Measurements from ENCODE around the gene SPCS1. TPM values are rescaled to one million over a fixed set of nuclear protein-coding genes. Genes with fewer than 3 reads are reported as not detected.

SPCS1 gene
- total and polyA plus RNA-seq, 2 donors (not counting 1 experiment from before 2014, with no cell fraction given): 49.0 to 151 TPM

GRCh38 chr3:52693071-52693470, 12.8 kb upstream of the SPCS1 start:
- no peak overlapping the region for H3K9ac ChIP-seq (ENCODE audit: insufficient read depth, low read length)
- no peaks in the 10 kb centered on the region for H3K9me3 ChIP-seq (ENCODE audit: control insufficient read depth, insufficient read depth, low read depth, low read length)
- no peak overlapping the region for H3K4me2 ChIP-seq (ENCODE audit: extremely low read depth, insufficient read depth, low read length)
- H4K20me1 ChIP-seq (ENCODE audit: control insufficient read depth, extremely low read depth, insufficient read depth, low read length): no peaks in the 10 kb centered on the region
- H3K27me3 ChIP-seq (ENCODE audit: control insufficient read depth, insufficient read depth, low read length): no peaks in the 10 kb centered on the region
- peaks cover 27% of the 10 kb centered on the region for H3K36me3 ChIP-seq (ENCODE audit: control insufficient read depth, insufficient read depth, low read length)
- peak in 1 of 2 donors; percentile 57 for DNase-seq (ENCODE audit: low read depth in 2 of 2)
- peaks cover 7% of the 10 kb centered on the region for H3K79me2 ChIP-seq (ENCODE audit: control insufficient read depth, insufficient read depth, low read length)
- TF ChIP-seq CTCF (conservative IDR thresholded peaks at IDR 0.05 in 1 of 2, IDR thresholded peaks at IDR 0.05 in 1 of 2; ENCODE audit: low read depth in 1 of 2, low read length in 2 of 2) (no peak), EZH2 (IDR thresholded peaks at IDR 0.05; ENCODE audit: low read length, missing control alignments) (no peak)
- no peak overlapping the region for H3K27ac ChIP-seq (ENCODE audit: insufficient read depth, low read length)
- no peak overlapping the region for H3K4me3 ChIP-seq (replicated peaks in 1 of 4; ENCODE audit: control extremely low read depth in 1 of 4, insufficient read depth in 1 of 4, low read depth in 3 of 4, low read length in 4 of 4)
- H2AFZ ChIP-seq (ENCODE audit: low read length): no peak overlapping the region
- no peaks in the 10 kb centered on the region for H3K4me1 ChIP-seq (ENCODE audit: control insufficient read depth, extremely low read depth, insufficient read depth, low read length)

- Histone ChIP-seq H3K27me3 (ENCODE audit: control insufficient read depth, insufficient read depth, low read length) (no peaks in the 10 kb centered on the region), H3K36me3 (ENCODE audit: control insufficient read depth, insufficient read depth, low read length) (peaks cover 24% of the 10 kb centered on the region), H3K27ac (ENCODE audit: insufficient read depth, low read length) (no peak overlapping the region), H3K4me1 (ENCODE audit: control insufficient read depth, extremely low read depth, insufficient read depth, low read length) (no peaks in the 10 kb centered on the region), H3K9me3 (ENCODE audit: control insufficient read depth, insufficient read depth, low read depth, low read length) (no peaks in the 10 kb centered on the region), H3K9ac (ENCODE audit: insufficient read depth, low read length) (no peak overlapping the region), H3K79me2 (ENCODE audit: control insufficient read depth, insufficient read depth, low read length) (no peaks in the 10 kb centered on the region), H2AFZ (ENCODE audit: low read length) (no peak overlapping the region), H3K4me3 (replicated peaks in 1 of 4; ENCODE audit: control extremely low read depth in 1 of 4, insufficient read depth in 1 of 4, low read depth in 3 of 4, low read length in 4 of 4) (no peak overlapping the region), H3K4me2 (ENCODE audit: extremely low read depth, insufficient read depth, low read length) (no peak overlapping the region), H4K20me1 (ENCODE audit: control insufficient read depth, extremely low read depth, insufficient read depth, low read length) (no peaks in the 10 kb centered on the region)
- TF ChIP-seq EZH2 (IDR thresholded peaks at IDR 0.05; ENCODE audit: low read length, missing control alignments) (no peak), CTCF (conservative IDR thresholded peaks at IDR 0.05 in 1 of 2, IDR thresholded peaks at IDR 0.05 in 1 of 2; ENCODE audit: low read depth in 1 of 2, low read length in 2 of 2) (no peak)
- DNase-seq (ENCODE audit: low read depth in 2 of 2): no peak
Observed at GRCh38 chr3:52694528-52695189, 11.2 kb upstream of the SPCS1 start.

GRCh38 chr3:52695798-52696671, 9.9 kb upstream of the SPCS1 start:
- Histone ChIP-seq H4K20me1 (ENCODE audit: control insufficient read depth, extremely low read depth, insufficient read depth, low read length) (no peaks in the 10 kb centered on the region), H3K9me3 (ENCODE audit: control insufficient read depth, insufficient read depth, low read depth, low read length) (no peaks in the 10 kb centered on the region), H3K36me3 (ENCODE audit: control insufficient read depth, insufficient read depth, low read length) (peaks cover 24% of the 10 kb centered on the region), H3K4me1 (ENCODE audit: control insufficient read depth, extremely low read depth, insufficient read depth, low read length) (no peaks in the 10 kb centered on the region), H3K4me3 (replicated peaks in 1 of 4; ENCODE audit: control extremely low read depth in 1 of 4, insufficient read depth in 1 of 4, low read depth in 3 of 4, low read length in 4 of 4) (no peak overlapping the region), H3K27me3 (ENCODE audit: control insufficient read depth, insufficient read depth, low read length) (no peaks in the 10 kb centered on the region), H3K9ac (ENCODE audit: insufficient read depth, low read length) (no peak overlapping the region), H3K27ac (ENCODE audit: insufficient read depth, low read length) (no peak overlapping the region), H3K79me2 (ENCODE audit: control insufficient read depth, insufficient read depth, low read length) (peaks cover 6% of the 10 kb centered on the region), H3K4me2 (ENCODE audit: extremely low read depth, insufficient read depth, low read length) (no peak overlapping the region), H2AFZ (ENCODE audit: low read length) (no peak overlapping the region)
- DNase-seq (ENCODE audit: low read depth in 2 of 2): no peak
- no peak for TF ChIP-seq CTCF (conservative IDR thresholded peaks at IDR 0.05 in 1 of 2, IDR thresholded peaks at IDR 0.05 in 1 of 2; ENCODE audit: low read depth in 1 of 2, low read length in 2 of 2)
- TF ChIP-seq EZH2 (IDR thresholded peaks at IDR 0.05; ENCODE audit: low read length, missing control alignments): no peak
